GM18517 (cell line): ENCODE measurements around the gene MAP2K7.

ENCODE experiments used
- ATAC-seq: cut with Tn5 transposase; IDR thresholded peaks from one replicate; pipeline ENCODE4 v1.9.1; 2021; ENCODE audit warnings: mild to moderate bottlenecking, moderate library complexity; ENCODE audit not compliant: unreplicated experiment

Gene MAP2K7

DNA sequence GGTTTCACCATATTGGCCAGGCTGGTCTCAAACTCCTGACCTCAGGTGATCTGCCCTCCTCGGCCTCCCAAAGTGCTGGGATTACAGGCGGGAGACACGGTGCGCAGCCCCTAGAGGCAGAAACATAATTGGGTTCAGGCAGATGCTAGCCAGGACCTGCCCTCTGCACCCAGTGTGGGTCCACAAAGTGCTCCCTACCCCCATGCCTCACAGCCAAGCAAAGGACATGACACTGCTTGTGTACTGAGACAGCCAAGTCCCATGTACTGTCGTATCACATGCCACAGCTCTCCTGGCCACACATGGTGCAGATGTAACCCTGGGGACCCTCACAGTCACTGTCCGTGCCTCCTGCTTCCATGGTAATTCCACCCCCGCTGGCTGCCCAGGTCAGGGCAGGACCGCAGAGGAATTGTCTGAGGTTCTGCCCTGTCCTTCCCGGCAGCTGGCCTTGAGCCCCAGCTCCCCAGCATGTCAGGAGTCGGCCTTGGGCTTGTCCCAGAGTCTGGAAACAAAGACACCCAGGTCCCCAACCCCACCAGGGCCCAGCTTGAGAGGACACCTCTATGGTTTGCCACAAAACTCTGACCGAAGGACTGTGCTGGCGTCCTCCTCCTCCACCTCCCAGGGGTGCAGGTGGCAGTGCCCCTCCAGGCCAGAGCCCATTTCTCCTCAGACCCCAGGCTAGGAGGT is 37.1 kb upstream of the MAP2K7 start:
- ATAC-seq: no peak

DNA sequence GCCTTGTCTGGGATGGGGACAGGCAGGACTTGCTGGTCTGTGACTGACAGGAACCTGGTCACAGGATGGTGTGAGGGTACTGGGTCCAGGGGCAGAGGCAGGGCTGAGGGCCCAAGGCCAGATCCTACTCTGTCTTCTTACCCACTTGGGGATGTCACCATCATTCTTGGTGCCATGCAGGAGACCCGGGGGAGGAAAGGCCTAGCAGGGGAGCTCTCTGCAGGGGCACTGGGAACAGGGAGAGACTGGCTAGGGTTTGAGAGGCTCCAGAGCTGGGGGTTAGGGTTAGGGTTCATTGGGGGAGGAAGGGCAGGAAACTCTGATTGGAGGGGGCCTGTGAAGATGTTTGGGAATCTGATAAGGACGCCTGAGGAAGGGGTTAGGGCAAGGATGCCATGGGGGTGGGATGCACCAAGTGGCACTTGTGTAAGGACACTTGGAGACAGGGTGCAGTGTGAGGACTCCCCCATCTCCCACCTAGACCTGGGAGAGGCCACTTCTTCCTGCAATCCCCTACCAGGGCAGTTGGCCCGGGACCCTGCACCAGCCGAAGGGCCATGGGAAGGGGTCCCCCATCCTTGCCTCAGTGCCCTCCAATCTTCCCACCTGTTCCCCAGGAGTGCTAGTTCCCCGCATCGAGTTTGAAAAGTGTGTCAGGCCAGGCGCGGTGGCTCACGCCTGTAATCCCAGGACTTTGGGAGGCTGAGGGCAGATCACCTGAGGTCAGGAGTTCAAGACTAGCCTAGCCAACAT is 36.4 kb upstream of the MAP2K7 start:
- no peak for ATAC-seq

GRCh38 chr19:7868326-7868670 is 35.4 kb upstream of the MAP2K7 start:
- ATAC-seq: no peak

- peak; percentile 59 for ATAC-seq
Observed at GRCh38 chr19:7868671-7869452, 34.8 kb upstream of the MAP2K7 start.

GRCh38 chr19:7869453-7869909 is 34.2 kb upstream of the MAP2K7 start:
- ATAC-seq: peak; percentile 59

DNA sequence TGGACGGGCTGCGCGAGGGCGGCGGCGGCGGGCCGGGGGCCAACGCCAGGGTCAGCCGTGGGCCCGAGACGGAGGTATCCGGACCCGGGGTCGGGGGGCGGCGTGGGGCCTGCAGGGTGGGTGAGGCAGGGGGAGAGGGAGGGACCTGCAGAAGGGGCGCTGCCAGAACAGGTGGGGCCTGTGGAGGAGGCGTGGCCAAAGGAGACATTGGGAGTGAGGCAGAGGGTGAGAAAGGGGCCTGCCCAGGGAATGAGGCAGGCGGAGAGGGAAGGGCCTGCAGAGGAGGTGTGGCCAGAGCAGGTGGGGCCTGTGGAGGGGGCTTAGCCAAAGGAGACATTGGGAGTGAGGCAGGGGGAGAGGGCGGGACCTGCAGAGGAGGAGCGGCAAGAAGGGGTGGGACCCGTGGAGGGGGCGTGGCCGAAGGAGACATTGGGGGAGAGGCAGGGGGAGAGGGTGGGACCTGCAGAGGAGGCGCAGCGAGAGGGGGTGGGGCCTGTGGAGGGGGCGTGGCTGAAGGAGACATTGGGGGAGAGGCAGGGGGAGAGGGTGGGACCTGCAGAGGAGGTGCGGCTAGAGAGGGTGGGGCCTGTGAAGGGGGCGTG is 33.7 kb upstream of the MAP2K7 start:
- no peak for ATAC-seq

DNA sequence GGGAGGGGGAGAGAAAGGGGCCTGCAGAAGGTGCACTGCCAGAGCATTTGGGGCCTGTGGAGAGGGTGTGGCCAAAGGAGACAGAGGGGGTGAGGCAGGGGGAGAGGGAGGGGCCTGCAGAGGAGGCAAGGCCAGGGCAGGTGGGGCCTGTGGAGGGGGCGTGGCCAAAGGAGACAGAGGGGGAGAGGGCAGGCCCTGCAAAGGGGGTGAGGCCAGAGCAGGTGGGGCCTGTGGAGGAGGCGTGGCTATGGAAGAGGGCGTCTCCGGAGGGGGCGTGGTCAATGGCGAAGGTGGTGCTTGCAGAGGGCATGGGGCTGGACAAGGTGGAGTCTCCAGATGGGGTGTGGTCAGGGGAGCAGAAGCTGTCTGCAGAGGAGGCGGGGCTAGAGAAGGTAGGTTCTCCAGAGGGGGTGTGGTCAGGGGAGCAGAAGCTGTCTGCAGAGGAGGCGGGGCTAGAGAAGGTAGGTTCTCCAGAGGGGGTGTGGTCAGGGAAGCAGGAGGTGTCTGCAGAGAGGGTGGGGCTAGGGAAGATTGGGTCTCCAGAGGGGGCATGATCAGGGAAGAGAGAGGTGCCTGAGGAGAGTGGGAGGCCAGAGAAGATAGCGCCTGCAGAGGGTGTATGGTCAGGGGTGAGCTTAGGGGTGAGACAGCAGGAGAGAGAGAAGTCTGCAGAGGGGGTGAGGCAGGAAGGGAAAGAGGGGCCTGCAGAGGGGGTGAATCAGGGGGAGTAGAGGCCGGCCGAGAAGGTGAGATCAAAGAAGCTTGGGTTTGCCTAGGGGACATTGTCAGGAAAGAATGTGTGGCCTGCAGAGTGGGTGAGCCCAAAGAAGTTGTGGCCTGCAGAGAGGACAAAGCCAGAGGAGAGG is 32.9 kb upstream of the MAP2K7 start:
- no peak for ATAC-seq

- no peak for ATAC-seq
Observed at GRCh38 chr19:7871437-7872305, 32.0 kb upstream of the MAP2K7 start.

GRCh38 chr19:7872306-7873204 is 31.1 kb upstream of the MAP2K7 start:
- ATAC-seq: no peak

- no peak for ATAC-seq
Observed at GRCh38 chr19:7873304-7874075, 30.2 kb upstream of the MAP2K7 start.

- no peak for ATAC-seq
Observed at GRCh38 chr19:7874076-7874896, 29.4 kb upstream of the MAP2K7 start, which contains the start of gene PRR36. PRR36 (minus strand) TSS chr19:7874390; CDS start chr19:7873689, 701 bp downstream.

DNA sequence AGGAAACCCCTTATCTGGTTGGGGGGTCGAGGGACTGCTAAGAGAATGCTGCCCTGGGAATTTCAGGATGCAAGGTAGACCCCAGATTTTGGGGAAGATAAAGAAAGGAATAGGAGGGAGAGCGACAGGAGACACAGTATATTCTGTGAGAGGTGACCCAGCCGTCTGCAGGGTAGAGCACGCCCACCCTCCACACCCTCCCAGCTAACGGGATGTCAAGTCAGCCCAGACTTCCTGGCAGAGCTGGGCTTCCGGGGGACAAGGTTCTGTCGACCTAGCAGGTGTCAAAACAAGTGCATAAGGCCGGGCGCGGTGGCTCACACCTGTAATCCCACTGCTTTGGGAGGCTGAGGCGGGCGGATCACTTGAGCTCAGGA is 28.8 kb upstream of the MAP2K7 start:
- no peak for ATAC-seq

DNA sequence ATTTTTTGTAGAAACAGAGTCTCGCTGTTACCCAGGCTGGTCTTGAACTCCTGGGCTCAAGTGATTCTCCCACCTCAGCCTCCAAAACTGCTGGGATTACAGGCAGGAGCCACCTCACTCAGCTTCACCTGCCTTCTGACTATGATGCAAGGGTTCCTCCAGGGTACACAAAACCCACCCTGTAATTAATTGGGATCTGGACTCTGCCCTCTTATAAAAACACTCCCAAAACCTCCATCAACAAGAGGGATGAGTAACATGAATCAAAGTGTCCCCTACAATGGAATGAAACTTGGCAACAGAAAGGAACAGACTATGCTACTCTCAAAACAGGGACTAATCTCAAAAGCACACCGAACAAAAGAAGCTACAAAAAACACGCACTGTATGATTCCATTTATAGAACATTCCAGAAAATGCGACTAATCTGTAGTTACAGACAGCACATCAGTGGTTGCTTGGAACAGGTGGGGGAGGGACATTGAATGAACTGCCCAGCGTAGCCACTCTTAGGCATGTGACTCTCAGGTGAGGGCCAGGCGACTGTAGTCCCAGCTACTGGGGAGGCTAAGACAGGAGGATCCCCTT is 26.3 kb upstream of the MAP2K7 start:
- ATAC-seq: no peak

DNA sequence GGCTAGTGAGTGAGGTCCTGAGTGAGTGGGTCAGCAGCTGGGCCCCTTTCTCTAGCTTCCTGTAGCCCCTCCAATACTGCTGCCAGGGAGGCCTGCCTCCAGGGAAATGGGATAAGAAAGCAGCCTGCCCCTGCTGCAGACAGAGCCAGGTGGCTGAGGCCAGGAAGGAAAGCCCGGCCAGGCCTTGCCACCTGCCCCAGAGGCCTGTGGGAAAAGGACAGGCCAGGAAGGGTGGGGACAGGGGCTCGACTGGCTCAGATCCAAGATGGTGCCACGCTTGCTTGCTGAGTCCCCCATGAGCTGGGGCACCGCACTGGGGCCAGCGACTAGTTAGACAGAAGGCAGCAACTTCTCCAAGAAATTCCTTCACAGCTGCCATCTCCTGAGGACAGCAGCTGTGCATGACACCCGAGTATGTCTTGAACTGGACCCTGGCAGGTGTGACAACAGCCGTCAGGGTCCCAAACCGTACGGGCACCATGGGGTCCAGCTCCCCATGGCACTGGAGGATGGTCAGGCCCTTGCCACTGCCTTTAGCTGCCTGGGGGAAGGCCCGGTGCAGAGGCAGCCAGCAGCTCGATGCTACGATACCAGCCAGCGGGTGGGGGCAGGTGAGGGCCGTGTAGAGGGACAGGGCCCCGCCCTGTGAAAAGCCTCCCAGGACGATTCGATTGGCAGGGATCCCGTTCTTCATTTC is 24.4 kb upstream of the MAP2K7 start:
- ATAC-seq: no peak

DNA sequence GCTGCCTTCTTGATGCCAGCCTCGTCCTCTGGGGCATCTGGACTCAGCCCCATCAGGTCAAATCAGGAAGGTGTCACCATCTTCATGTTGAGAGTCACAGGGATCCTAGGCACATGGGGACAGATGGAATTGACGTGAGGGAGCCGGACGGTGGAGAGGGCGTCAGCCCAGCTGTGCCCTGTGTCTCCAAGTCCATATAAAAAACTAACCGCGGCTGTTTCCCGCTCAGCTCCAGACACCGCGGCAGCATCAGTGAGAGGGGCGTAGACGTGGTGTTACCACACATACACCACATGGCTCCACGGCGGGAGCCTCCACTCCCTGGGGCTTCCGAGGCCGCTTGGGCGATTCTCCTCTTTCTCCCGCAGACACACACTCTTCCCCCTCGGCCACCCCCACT is 23.8 kb upstream of the MAP2K7 start:
- no peak for ATAC-seq

GRCh38 chr19:7881910-7882309 is 21.8 kb upstream of the MAP2K7 start:
- no peak for ATAC-seq
